ENCODE data around the gene ADAMTS3.

DNA sequence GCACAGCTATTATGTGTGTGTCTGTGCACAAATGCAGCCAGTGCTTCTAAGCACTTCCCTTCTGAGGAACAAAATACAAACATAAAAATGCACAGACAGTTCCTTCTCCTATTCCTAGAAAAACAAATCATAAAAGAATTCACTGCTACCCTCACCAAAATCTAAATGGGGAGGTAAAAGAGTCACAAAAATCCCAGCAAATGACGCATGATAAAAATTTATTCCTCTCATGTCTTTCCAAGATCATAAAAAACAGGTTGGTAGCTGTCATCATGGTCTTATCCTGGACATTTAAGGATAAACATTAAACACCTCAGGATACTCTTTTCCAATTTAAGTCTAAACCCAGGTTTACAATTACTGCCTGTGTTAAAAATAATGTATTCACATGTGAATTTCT is 124.9 kb downstream of the ADAMTS3 start:
- no peak for TF ChIP-seq POLR2A (IDR thresholded peaks at IDR 0.05)
- TF ChIP-seq, protein P1, sequence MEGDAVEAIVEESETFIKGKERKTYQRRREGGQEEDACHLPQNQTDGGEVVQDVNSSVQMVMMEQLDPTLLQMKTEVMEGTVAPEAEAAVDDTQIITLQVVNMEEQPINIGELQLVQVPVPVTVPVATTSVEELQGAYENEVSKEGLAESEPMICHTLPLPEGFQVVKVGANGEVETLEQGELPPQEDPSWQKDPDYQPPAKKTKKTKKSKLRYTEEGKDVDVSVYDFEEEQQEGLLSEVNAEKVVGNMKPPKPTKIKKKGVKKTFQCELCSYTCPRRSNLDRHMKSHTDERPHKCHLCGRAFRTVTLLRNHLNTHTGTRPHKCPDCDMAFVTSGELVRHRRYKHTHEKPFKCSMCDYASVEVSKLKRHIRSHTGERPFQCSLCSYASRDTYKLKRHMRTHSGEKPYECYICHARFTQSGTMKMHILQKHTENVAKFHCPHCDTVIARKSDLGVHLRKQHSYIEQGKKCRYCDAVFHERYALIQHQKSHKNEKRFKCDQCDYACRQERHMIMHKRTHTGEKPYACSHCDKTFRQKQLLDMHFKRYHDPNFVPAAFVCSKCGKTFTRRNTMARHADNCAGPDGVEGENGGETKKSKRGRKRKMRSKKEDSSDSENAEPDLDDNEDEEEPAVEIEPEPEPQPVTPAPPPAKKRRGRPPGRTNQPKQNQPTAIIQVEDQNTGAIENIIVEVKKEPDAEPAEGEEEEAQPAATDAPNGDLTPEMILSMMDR (IDR thresholded peaks at IDR 0.05) = no peak
